Measurements from ENCODE around the gene ESYT3.

Gene ESYT3

GRCh38 chr3:138434276-138434874, at the start of gene ESYT3:
TSS of gene ESYT3 (plus strand) at chr3:138434616. CDS start at chr3:138434799, 183 bp downstream.
- TF ChIP-seq CTCF (IDR thresholded peaks at IDR 0.05; ENCODE audit: borderline replicate concordance, insufficient read depth, low read depth, low read length), result no peak

GRCh38 chr3:138384976-138385375, 49.4 kb upstream of the ESYT3 start:
- H3K4me3 ChIP-seq (ENCODE audit: low read depth, low read length), result no peak overlapping the region
- no peak for TF ChIP-seq CTCF (IDR thresholded peaks at IDR 0.05; ENCODE audit: borderline replicate concordance, insufficient read depth, low read depth, low read length)

More at GRCh38 chr3:138434276-138434874, at the start of gene ESYT3:
- H3K4me3 ChIP-seq (ENCODE audit: low read depth, low read length), result no peak within 1 kb of the TSS

- no peak for TF ChIP-seq CTCF (IDR thresholded peaks at IDR 0.05; ENCODE audit: borderline replicate concordance, insufficient read depth, low read depth, low read length)
Observed at GRCh38 chr3:138389144-138389601, 45.2 kb upstream of the ESYT3 start.

GRCh38 chr3:138389841-138390581, 44.4 kb upstream of the ESYT3 start:
- TF ChIP-seq CTCF (IDR thresholded peaks at IDR 0.05; ENCODE audit: borderline replicate concordance, insufficient read depth, low read depth, low read length), result no peak
- H3K4me3 ChIP-seq (ENCODE audit: low read depth, low read length), result no peak overlapping the region

More at GRCh38 chr3:138389144-138389601, 45.2 kb upstream of the ESYT3 start:
- H3K4me3 ChIP-seq (ENCODE audit: low read depth, low read length), result no peak overlapping the region

GRCh38 chr3:138390582-138390932, 43.9 kb upstream of the ESYT3 start:
- TF ChIP-seq CTCF (IDR thresholded peaks at IDR 0.05; ENCODE audit: borderline replicate concordance, insufficient read depth, low read depth, low read length), result no peak
- H3K4me3 ChIP-seq (ENCODE audit: low read depth, low read length), result no peak overlapping the region

- TF ChIP-seq CTCF (IDR thresholded peaks at IDR 0.05; ENCODE audit: borderline replicate concordance, insufficient read depth, low read depth, low read length), result no peak
- H3K4me3 ChIP-seq (ENCODE audit: low read depth, low read length), result no peak overlapping the region
Observed at GRCh38 chr3:138394156-138394555, 40.3 kb upstream of the ESYT3 start.

- H3K4me3 ChIP-seq (ENCODE audit: low read depth, low read length), result no peak overlapping the region
- TF ChIP-seq CTCF (IDR thresholded peaks at IDR 0.05; ENCODE audit: borderline replicate concordance, insufficient read depth, low read depth, low read length), result no peak
Observed at GRCh38 chr3:138394686-138395085, 39.7 kb upstream of the ESYT3 start.
